PC-9 (cell line): ENCODE measurements around the gene DACH1. TPM values are rescaled to one million over a fixed set of nuclear protein-coding genes. Genes with fewer than 3 reads are reported as not detected.

Experiments used
- Bru-seq: library from RNA; stranded (reverse); fragments of 400-500 nt; gene quantifications from one replicate; lab custom pipeline; 2021; lab: Mats Ljungman, UMichigan
- BruChase-seq, 2 experiments: library from RNA; stranded (reverse); fragments of 400-500 nt; gene quantifications; one replicate each; lab custom pipeline; 2021; lab: Mats Ljungman, UMichigan
- BruUV-seq: library from RNA; stranded (reverse); fragments of 400-500 nt; replicated peaks from 2 replicates; lab custom pipeline; 2021; lab: Mats Ljungman, UMichigan
- CTCF ChIA-PET: fragments of 300-600 bp; sonication (Branson Sonifier 250); formaldehyde crosslinking; loops from one replicate; lab custom pipeline; 2022; ENCODE audit warnings: antibody characterized with exemption; lab: Charles Lee
- POLR2A ChIA-PET: fragments of 300-600 bp; sonication (Branson Sonifier 250); formaldehyde crosslinking; loops from one replicate; lab custom pipeline; 2022; ENCODE audit warnings: antibody characterized with exemption; ENCODE audit not compliant: unreplicated experiment; lab: Charles Lee
- DNase-seq, 2 experiments: peaks; one replicate each; pipeline versions ENCODE4 v3.0.0 to v3.0.0-alpha.2; 2015 to 2022; ENCODE audit warnings: mixed read lengths in 1 of 2
- H2AFZ ChIP-seq: fragments of 200-600 bp; sonication (generic); 2 replicates; pipeline ENCODE4 v1.8.1; 2017; ENCODE audit warnings: antibody characterized with exemption
- H3F3A ChIP-seq: fragments of 200-600 bp; sonication (generic); 2 replicates; pipeline ENCODE4 v1.8.1; 2017; ENCODE audit warnings: antibody characterized with exemption, mild to moderate bottlenecking, low read depth; ENCODE audit not compliant: insufficient read depth
- H3K27ac ChIP-seq: fragments of 200-600 bp; sonication (generic); 2 replicates; pipeline ENCODE4 v1.6.1; 2016; ENCODE audit warnings: mixed run types
- H3K27me3 ChIP-seq: fragments of 200-600 bp; sonication (generic); 2 replicates; pipeline ENCODE4 v1.6.1; 2016; ENCODE audit warnings: low read depth, mixed run types; ENCODE audit not compliant: insufficient read depth
- H3K36me3 ChIP-seq: fragments of 200-600 bp; sonication (generic); 2 replicates; pipeline ENCODE4 v1.6.1; 2016; ENCODE audit warnings: low read depth, mixed run types
- H3K4me1 ChIP-seq: fragments of 200-600 bp; sonication (generic); replicated peaks from 2 replicates; pipeline ENCODE4 v1.6.1; 2016; ENCODE audit warnings: mixed run types; ENCODE audit not compliant: insufficient read depth
- H3K4me2 ChIP-seq: fragments of 200-600 bp; sonication (generic); 2 replicates; pipeline ENCODE4 v1.6.1; 2017; ENCODE audit warnings: mixed run types
- H3K4me3 ChIP-seq: fragments of 200-600 bp; sonication (generic); 2 replicates; pipeline ENCODE4 v1.6.1; 2016; ENCODE audit warnings: mixed run types
- H3K79me2 ChIP-seq: fragments of 200-600 bp; sonication (generic); 2 replicates; pipeline ENCODE4 v1.6.1; 2017; ENCODE audit warnings: low read depth, mixed run types
- H3K9me2 ChIP-seq: fragments of 200-600 bp; sonication (generic); 2 replicates; pipeline ENCODE4 v1.8.1; 2017; ENCODE audit warnings: mild to moderate bottlenecking; ENCODE audit not compliant: insufficient read depth
- H3K9me3 ChIP-seq: fragments of 200-600 bp; sonication (generic); 2 replicates; pipeline ENCODE4 v1.8.1; 2016; ENCODE audit warnings: low read depth; ENCODE audit not compliant: insufficient read depth
- H4K20me1 ChIP-seq: fragments of 200-600 bp; sonication (generic); 2 replicates; pipeline ENCODE4 v1.8.1; 2017; ENCODE audit not compliant: insufficient read depth
- CTCF ChIP-seq: fragments of 200-600 bp; sonication (generic); conservative IDR thresholded peaks from 2 replicates; pipeline ENCODE4 v1.6.1; 2017; ENCODE audit warnings: mixed run types, antibody characterized with exemption, mild to moderate bottlenecking, moderate library complexity
- EZH2 ChIP-seq: fragments of 200-600 bp; sonication (generic); IDR thresholded peaks from 2 replicates; pipeline ENCODE4 v1.8.0; 2017; ENCODE audit warnings: antibody characterized with exemption, low read depth
- intact Hi-C: fragments of 100-400 bp; cut with micrococcal nuclease; formaldehyde crosslinking; loops from one replicate; pipeline ENCODE4 v1.10.0; 2022; ENCODE audit not compliant: unreplicated experiment
- long read RNA-seq: library from polyadenylated mRNA; stranded (forward); transcript quantifications from one replicate; pipeline ENCODE4 v2.0.0, GENCODE V29; 2022
- total RNA-seq: library from RNA; stranded (reverse); gene quantifications from 2 replicates; pipeline ENCODE4 v1.2.3, GENCODE V29; 2021

The DACH1 gene
- total RNA-seq (0.53 and 1.5 TPM in 2 replicates), Bru-seq, nascent RNA (percentile 34 among the genes with signal in this experiment), BruChase-seq, experiment 1, labeled RNA remaining after a 2-hour chase (percentile 34 among the genes with signal in this experiment), BruChase-seq, experiment 2, labeled RNA remaining after a 6-hour chase (percentile 23 among the genes with signal in this experiment)
- long read RNA-seq, full-length matches to known transcripts: 1 of 1 reads
- long read RNA-seq, partial matches to known transcripts: 0 of 1 reads
- long read RNA-seq, other reads (novel, unspliced or antisense): 0 of 1 reads

DNA sequence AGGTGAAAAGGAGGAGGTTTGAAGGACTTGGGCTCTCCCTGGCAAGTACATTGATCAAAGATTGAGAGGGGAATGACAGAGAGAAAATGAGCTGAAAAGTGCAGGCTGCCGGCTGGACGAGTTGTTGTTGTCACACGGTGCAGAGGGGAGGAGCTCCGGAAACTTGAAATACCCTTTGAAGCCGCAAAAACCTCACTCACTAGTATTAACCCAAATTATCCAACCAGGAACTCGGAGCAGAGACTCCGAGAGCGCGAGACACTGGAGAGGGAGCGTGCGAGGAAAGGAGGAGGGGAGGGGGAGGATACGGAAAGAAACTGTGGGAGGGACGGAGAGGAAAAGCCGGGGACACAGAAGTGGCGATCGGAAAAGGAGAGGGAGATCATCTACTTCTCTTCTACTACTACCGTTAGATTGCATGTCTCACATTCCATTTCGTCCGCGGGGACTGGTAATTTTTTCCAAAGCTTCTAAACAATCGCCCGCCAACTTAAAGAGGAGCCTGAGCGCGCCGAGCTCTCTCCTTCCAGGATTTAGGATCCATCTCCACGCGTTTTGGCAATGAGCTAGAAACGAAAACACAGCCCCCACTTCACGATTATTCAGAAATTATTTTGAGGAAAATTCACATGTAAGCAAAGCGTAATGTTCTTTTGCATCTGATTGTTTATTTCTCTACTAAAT is at the start of gene DACH1:
Gene DACH1 (minus strand): TSS at position 74 of the 684 bp plus-strand sequence.
- Histone ChIP-seq H2AFZ (peak within 1 kb of the TSS; percentile 91), H3K4me3 (peak within 1 kb of the TSS; percentile 53), H3K27me3 (peaks cover 19% of the 10 kb centered on the region; the same call in 1 of the 2 replicates), H3K9me2 (no peaks in the 10 kb centered on the region), H3K79me2 (no peaks in the 10 kb centered on the region), H4K20me1 (no peaks in the 10 kb centered on the region), H3K4me2 (peak within 1 kb of the TSS; percentile 81), H3K9me3 (no peaks in the 10 kb centered on the region), H3K27ac (no peak within 1 kb of the TSS), H3F3A (no peaks in the 10 kb centered on the region), H3K36me3 (no peaks in the 10 kb centered on the region), H3K4me1 (no peaks in the 10 kb centered on the region)
- BruUV-seq: no TSS peak
- TF ChIP-seq EZH2 (no peak), CTCF (no peak)
- ChIA-PET CTCF (interaction anchor here (0.7 kb wide), 1 partner anchor 428 kb away, joined by 4 read pairs; no protein-coding TSS in a partner anchor), POLR2A (no interaction called here)
- intact Hi-C loops: no loop called here
- peak in 1 of 2 experiments; percentile 52 for DNase-seq

GRCh38 chr13:71913717-71914116 is 46.7 kb upstream of the DACH1 start:
- POLR2A ChIA-PET: no interaction called here
- H3K9me2 ChIP-seq: no peaks in the 10 kb centered on the region

GRCh38 chr13:71912524-71912923 is 45.5 kb upstream of the DACH1 start:
- CTCF ChIA-PET: no interaction called here
- H3K9me2 ChIP-seq: no peaks in the 10 kb centered on the region
- H3K36me3 ChIP-seq: no peaks in the 10 kb centered on the region
- no peaks in the 10 kb centered on the region for H3K79me2 ChIP-seq
- no peaks in the 10 kb centered on the region for H4K20me1 ChIP-seq
- H3K4me3 ChIP-seq: no peak overlapping the region
- no peaks in the 10 kb centered on the region for H3K9me3 ChIP-seq
- no peak for TF ChIP-seq CTCF
- no peak for TF ChIP-seq EZH2
- H3K4me2 ChIP-seq: no peak overlapping the region
- intact Hi-C loops: no loop called here
- DNase-seq: no peak
- no peaks in the 10 kb centered on the region for H3K4me1 ChIP-seq
- no peak overlapping the region for H2AFZ ChIP-seq
- POLR2A ChIA-PET: no interaction called here
- BruUV-seq: no TSS peak
- no peaks in the 10 kb centered on the region for H3F3A ChIP-seq
- no peaks in the 10 kb centered on the region for H3K27me3 ChIP-seq
- H3K27ac ChIP-seq: no peak overlapping the region

More at GRCh38 chr13:71913717-71914116, 46.7 kb upstream of the DACH1 start:
- intact Hi-C loops: no loop called here
- H4K20me1 ChIP-seq: no peaks in the 10 kb centered on the region
- BruUV-seq: no TSS peak
- no peaks in the 10 kb centered on the region for H3K36me3 ChIP-seq
- no peak overlapping the region for H3K4me3 ChIP-seq
- H2AFZ ChIP-seq: no peak overlapping the region
- H3K4me1 ChIP-seq: no peaks in the 10 kb centered on the region
- no peak overlapping the region for H3K27ac ChIP-seq
- no peaks in the 10 kb centered on the region for H3F3A ChIP-seq
- no peak overlapping the region for H3K4me2 ChIP-seq
- H3K9me3 ChIP-seq: no peaks in the 10 kb centered on the region
- CTCF ChIA-PET: no interaction called here
- no peaks in the 10 kb centered on the region for H3K27me3 ChIP-seq
- H3K79me2 ChIP-seq: no peaks in the 10 kb centered on the region
- no peak for TF ChIP-seq EZH2
- no peak for TF ChIP-seq CTCF
- DNase-seq: no peak
